Measurements from ENCODE around the gene PRKRA.

GRCh38 chr2:178485356-178485755 is 34.4 kb upstream of the PRKRA start:
- no peak for TF ChIP-seq CTCF (IDR thresholded peaks at IDR 0.05)
- TF ChIP-seq TCF7L2 (IDR thresholded peaks at IDR 0.05; ENCODE audit: low read depth, low read length) = no peak
- TF ChIP-seq POLR2AphosphoS5 (IDR thresholded peaks at IDR 0.05; ENCODE audit: low read depth, low read length) = no peak
- TF ChIP-seq REST (IDR thresholded peaks at IDR 0.05; ENCODE audit: insufficient read depth in 1 of 2, low read depth in 2 of 2, low read length in 1 of 2) = no peak

Data from Panc1 (cell line).